Astrocyte (in vitro differentiated cells and primary cell): ENCODE data around the gene TK2.

Experiments used
- EZH2 ChIP-seq: IDR thresholded peaks from 2 replicates; pipeline ENCODE4 v1.6.1; 2012; ENCODE audit warnings: mild to moderate bottlenecking, low read length, inconsistent platforms; ENCODE audit not compliant: insufficient read depth
- TF ChIP-seq, protein P1 (sequence below): IDR thresholded peaks from 2 replicates; pipeline ENCODE4 v1.5.1; 2011; ENCODE audit warnings: low read depth, mild to moderate bottlenecking, inconsistent platforms, low read length, moderate library complexity; ENCODE audit not compliant: insufficient read depth

DNA sequence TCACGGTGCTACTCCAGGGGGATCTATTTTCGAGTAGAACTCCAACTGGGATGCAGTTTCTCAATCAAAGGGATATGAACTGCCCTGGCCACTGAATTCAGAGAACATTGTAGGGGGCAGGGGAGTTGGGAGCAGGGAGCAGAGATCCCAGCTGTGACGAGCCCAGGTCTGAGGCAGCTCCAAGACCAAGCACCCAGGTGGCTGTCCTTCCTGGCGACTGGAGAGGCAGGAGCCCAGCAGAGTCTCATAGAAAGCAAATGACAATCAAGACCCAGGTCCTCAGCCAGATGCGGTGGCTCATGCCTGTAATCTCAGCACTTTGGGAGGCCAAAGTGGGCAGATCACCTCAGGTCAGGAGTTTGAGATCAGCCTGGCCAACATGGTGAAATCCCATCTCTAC lies 60.1 kb downstream of the TK2 start:
- TF ChIP-seq, protein P1, sequence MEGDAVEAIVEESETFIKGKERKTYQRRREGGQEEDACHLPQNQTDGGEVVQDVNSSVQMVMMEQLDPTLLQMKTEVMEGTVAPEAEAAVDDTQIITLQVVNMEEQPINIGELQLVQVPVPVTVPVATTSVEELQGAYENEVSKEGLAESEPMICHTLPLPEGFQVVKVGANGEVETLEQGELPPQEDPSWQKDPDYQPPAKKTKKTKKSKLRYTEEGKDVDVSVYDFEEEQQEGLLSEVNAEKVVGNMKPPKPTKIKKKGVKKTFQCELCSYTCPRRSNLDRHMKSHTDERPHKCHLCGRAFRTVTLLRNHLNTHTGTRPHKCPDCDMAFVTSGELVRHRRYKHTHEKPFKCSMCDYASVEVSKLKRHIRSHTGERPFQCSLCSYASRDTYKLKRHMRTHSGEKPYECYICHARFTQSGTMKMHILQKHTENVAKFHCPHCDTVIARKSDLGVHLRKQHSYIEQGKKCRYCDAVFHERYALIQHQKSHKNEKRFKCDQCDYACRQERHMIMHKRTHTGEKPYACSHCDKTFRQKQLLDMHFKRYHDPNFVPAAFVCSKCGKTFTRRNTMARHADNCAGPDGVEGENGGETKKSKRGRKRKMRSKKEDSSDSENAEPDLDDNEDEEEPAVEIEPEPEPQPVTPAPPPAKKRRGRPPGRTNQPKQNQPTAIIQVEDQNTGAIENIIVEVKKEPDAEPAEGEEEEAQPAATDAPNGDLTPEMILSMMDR = no peak
- no peak for TF ChIP-seq EZH2
